ENCODE measurements around the gene KLHL29. TPM values are rescaled to one million over a fixed set of nuclear protein-coding genes. Genes with fewer than 3 reads are reported as not detected.

Gene KLHL29
- total and polyA plus RNA-seq, 2 experiments from 2014 or later = 1.9 to 6.4 TPM

GRCh38 chr2:23381485-23381884 is 3.5 kb upstream of the KLHL29 start:
- no peak for DNase-seq
- in situ Hi-C loops (cut with MboI) = loop anchor here (25.0 kb wide), 1 partner anchor 381 kb away; no protein-coding TSS in a partner anchor
- Histone ChIP-seq H3K36me3 (ENCODE audit: low read depth) (no peaks in the 10 kb centered on the region), H3K27ac (no peak overlapping the region), H3K9me2 (ENCODE audit: insufficient read depth) (no peaks in the 10 kb centered on the region), H3K9me3 (ENCODE audit: low read depth) (no peaks in the 10 kb centered on the region), H3K4me1 (ENCODE audit: insufficient read depth) (peaks cover 10% of the 10 kb centered on the region), H3F3A (ENCODE audit: insufficient read depth) (no peaks in the 10 kb centered on the region), H3K9ac (no peak overlapping the region), H3K79me2 (ENCODE audit: insufficient read depth) (no peaks in the 10 kb centered on the region), H3K27me3 (replicated peaks; ENCODE audit: insufficient read depth) (no peaks in the 10 kb centered on the region), H3K4me2 (ENCODE audit: unreplicated experiment) (no peak overlapping the region), H3K4me3 (no peak overlapping the region), H2AFZ (no peak overlapping the region), H4K20me1 (ENCODE audit: insufficient read depth) (no peaks in the 10 kb centered on the region)
- no peak for TF ChIP-seq EZH2 (IDR thresholded peaks at IDR 0.05; ENCODE audit: insufficient read depth, poor library complexity, severe bottlenecking)
- TF ChIP-seq EZH2phosphoT487 (IDR thresholded peaks at IDR 0.05; ENCODE audit: insufficient read depth, low read depth) = no peak
- WGBS, 2 experiments (ENCODE audit: low coverage in 1 of 2, low lambda C conversion rate in 2 of 2, missing lambda C conversion rate in 2 of 2) = 41 to 45% methylated on average over 3 of the region's 3 CpGs

GRCh38 chr2:23383100-23383499 is 1.9 kb upstream of the KLHL29 start:
- peaks cover 10% of the 10 kb centered on the region for H3K4me1 ChIP-seq (ENCODE audit: insufficient read depth)
- no peaks in the 10 kb centered on the region for H3F3A ChIP-seq (ENCODE audit: insufficient read depth)
- H3K9me2 ChIP-seq (ENCODE audit: insufficient read depth) = no peaks in the 10 kb centered on the region
- H3K4me3 ChIP-seq = no peak overlapping the region
- in situ Hi-C loops (cut with MboI) = loop anchor here (25.0 kb wide), 1 partner anchor 379 kb away; no protein-coding TSS in a partner anchor
- H3K4me2 ChIP-seq (ENCODE audit: unreplicated experiment) = no peak overlapping the region
- H3K9me3 ChIP-seq (ENCODE audit: low read depth) = no peaks in the 10 kb centered on the region
- 0 out of 2 replicates have a peak, but pooled peaks cover 4% of the 10 kb centered on the region for H4K20me1 ChIP-seq (ENCODE audit: insufficient read depth)
- no peak for TF ChIP-seq EZH2 (IDR thresholded peaks at IDR 0.05; ENCODE audit: insufficient read depth, poor library complexity, severe bottlenecking)
- H3K36me3 ChIP-seq (ENCODE audit: low read depth) = no peaks in the 10 kb centered on the region
- no peak overlapping the region for H2AFZ ChIP-seq
- no peak overlapping the region for H3K27ac ChIP-seq
- H3K79me2 ChIP-seq (ENCODE audit: insufficient read depth) = peaks cover 10% of the 10 kb centered on the region
- H3K27me3 ChIP-seq (replicated peaks; ENCODE audit: insufficient read depth) = no peaks in the 10 kb centered on the region
- WGBS, 2 experiments (ENCODE audit: low coverage in 1 of 2, low lambda C conversion rate in 2 of 2, missing lambda C conversion rate in 2 of 2) = 74 to 89% methylated on average over 4 of the region's 4 CpGs
- DNase-seq = no peak
- no peak overlapping the region for H3K9ac ChIP-seq

- Histone ChIP-seq H2AFZ (peak overlapping the region; percentile 86), H3K4me2 (ENCODE audit: unreplicated experiment) (peak overlapping the region; percentile 81), H3K79me2 (ENCODE audit: insufficient read depth) (peaks cover 33% of the 10 kb centered on the region), H3K9me3 (ENCODE audit: low read depth) (no peaks in the 10 kb centered on the region), H3K4me3 (peak overlapping the region; percentile 81), H3K9ac (peak overlapping the region; percentile 69), H3K27me3 (replicated peaks; ENCODE audit: insufficient read depth) (no peaks in the 10 kb centered on the region), H3K36me3 (ENCODE audit: low read depth) (no peaks in the 10 kb centered on the region), H3K27ac (peak overlapping the region; percentile 44; the same call in 1 of the 2 replicates), H3K4me1 (ENCODE audit: insufficient read depth) (peaks cover 10% of the 10 kb centered on the region), H3K9me2 (ENCODE audit: insufficient read depth) (no peaks in the 10 kb centered on the region), H3F3A (ENCODE audit: insufficient read depth) (no peaks in the 10 kb centered on the region), H4K20me1 (ENCODE audit: insufficient read depth) (0 out of 2 replicates have a peak, but pooled peaks cover 4% of the 10 kb centered on the region)
- peak; percentile 80 for DNase-seq
- TF ChIP-seq EZH2 (IDR thresholded peaks at IDR 0.05; ENCODE audit: insufficient read depth, poor library complexity, severe bottlenecking) (no peak), EZH2phosphoT487 (IDR thresholded peaks at IDR 0.05; ENCODE audit: insufficient read depth, low read depth) (no peak)
- in situ Hi-C loops (cut with MboI) = loop anchor here (25.0 kb wide), 1 partner anchor 377 kb away; no protein-coding TSS in a partner anchor
- WGBS, 2 experiments (ENCODE audit: low coverage in 1 of 2, low lambda C conversion rate in 2 of 2, missing lambda C conversion rate in 2 of 2) = 0 to 1% methylated on average over 20 to 43 of the region's 52 CpGs
These were observed 370 bp downstream of the KLHL29 start for GRCh38 chr2:23385351-23385747.

GRCh38 chr2:23385748-23386338 is 864 bp downstream of the KLHL29 start:
- peak; percentile 73 for DNase-seq
- WGBS, 2 experiments (ENCODE audit: low coverage in 1 of 2, low lambda C conversion rate in 2 of 2, missing lambda C conversion rate in 2 of 2) = 0 to 1% methylated on average over 34 to 47 of the region's 63 CpGs
- Histone ChIP-seq H2AFZ (peak overlapping the region; percentile 86), H3K9me3 (ENCODE audit: low read depth) (no peaks in the 10 kb centered on the region), H4K20me1 (ENCODE audit: insufficient read depth) (0 out of 2 replicates have a peak, but pooled peaks cover 4% of the 10 kb centered on the region), H3F3A (ENCODE audit: insufficient read depth) (no peaks in the 10 kb centered on the region), H3K79me2 (ENCODE audit: insufficient read depth) (peaks cover 37% of the 10 kb centered on the region), H3K4me3 (peak overlapping the region; percentile 81), H3K36me3 (ENCODE audit: low read depth) (no peaks in the 10 kb centered on the region), H3K4me1 (ENCODE audit: insufficient read depth) (peaks cover 6% of the 10 kb centered on the region), H3K9ac (peak overlapping the region; percentile 69), H3K9me2 (ENCODE audit: insufficient read depth) (no peaks in the 10 kb centered on the region), H3K27me3 (replicated peaks; ENCODE audit: insufficient read depth) (no peaks in the 10 kb centered on the region), H3K4me2 (ENCODE audit: unreplicated experiment) (peak overlapping the region; percentile 81), H3K27ac (peak overlapping the region; percentile 44; the same call in 1 of the 2 replicates)
- no peak for TF ChIP-seq EZH2phosphoT487 (IDR thresholded peaks at IDR 0.05; ENCODE audit: insufficient read depth, low read depth)
- no peak for TF ChIP-seq EZH2 (IDR thresholded peaks at IDR 0.05; ENCODE audit: insufficient read depth, poor library complexity, severe bottlenecking)
- in situ Hi-C loops (cut with MboI) = loop anchor here (25.0 kb wide), 1 partner anchor 376 kb away; no protein-coding TSS in a partner anchor

Data from GM23248 (cell line).